Measurements from ENCODE around the gene STH. TPM values are rescaled to one million over a fixed set of nuclear protein-coding genes. Genes with fewer than 3 reads are reported as not detected.

Gene STH
- total and polyA plus RNA-seq, 10 of the 15 experiments (the other 5 are each of a cell fraction or from before 2014, with no cell fraction given) = not detected

DNA sequence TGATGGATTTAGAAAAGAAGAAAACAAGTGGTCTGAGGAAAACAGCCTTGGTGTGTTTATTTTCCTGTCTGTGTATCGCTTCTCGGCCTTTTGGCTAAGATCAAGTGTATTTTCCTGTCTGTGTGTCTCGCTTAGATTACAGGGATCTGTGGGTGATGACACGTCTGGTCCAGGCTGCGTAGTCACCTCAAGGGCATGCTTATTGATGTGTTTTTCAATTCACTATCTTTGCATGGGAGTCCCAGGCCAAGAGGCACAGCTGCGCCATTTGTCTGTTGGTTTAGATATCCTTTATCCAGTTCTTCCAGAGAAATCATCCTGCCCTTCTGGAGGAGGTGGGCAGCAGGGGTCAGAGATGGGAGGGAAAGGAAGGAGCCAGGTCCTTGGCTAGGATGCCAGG is 47.1 kb upstream of the STH start:
- SMC1A ChIA-PET (ENCODE audit: uncharacterized antibody, unreplicated experiment) = no interaction called here
- H3K4me1 ChIP-seq (ENCODE audit: control insufficient read depth, insufficient read depth, low read length) = no peaks in the 10 kb centered on the region
- POLR2A ChIA-PET = no interaction called here
- WGBS (ENCODE audit: insufficient coverage, insufficient replicate concordance, low lambda C conversion rate, missing lambda C conversion rate) = 24% methylated on average over 6 of the region's 6 CpGs
- H3K9me3 ChIP-seq (replicated peaks; ENCODE audit: control insufficient read depth, insufficient read depth, low read length) = no peaks in the 10 kb centered on the region
- H3K4me3 ChIP-seq = no peak overlapping the region
- CTCF ChIA-PET = no interaction called here
- peaks cover 0 to 3% of the 10 kb centered on the region in 2 experiments; a peak in 3 of 4 replicates for H3K27me3 ChIP-seq (replicated peaks in 1 of 2; ENCODE audit: control insufficient read depth in 2 of 2, insufficient read depth in 2 of 2, low read length in 1 of 2)
- DNase-seq (ENCODE audit: low read depth, low spot score) (no peak), ATAC-seq (no peak), FAIRE-seq (no peak)
- no TSS peak for BruUV-seq (replicated peaks)
- H4K20me1 ChIP-seq (ENCODE audit: control insufficient read depth, insufficient read depth) = no peaks in the 10 kb centered on the region
- RAD21 ChIA-PET (ENCODE audit: unreplicated experiment) = no interaction called here
- H3K79me2 ChIP-seq (ENCODE audit: control insufficient read depth, insufficient read depth, low read length) = no peaks in the 10 kb centered on the region
- no peak overlapping the region for H3K9ac ChIP-seq (ENCODE audit: control insufficient read depth, insufficient read depth, low read length)
- in situ Hi-C loops (cut with MboI) = no loop called here
- intact Hi-C loops (cut with micrococcal nuclease; ENCODE audit: unreplicated experiment) = no loop called here
- H2AFZ ChIP-seq (ENCODE audit: control insufficient read depth, low read depth, low read length) = no peak overlapping the region
- no peak overlapping the region for H3K4me2 ChIP-seq (ENCODE audit: control insufficient read depth, insufficient read depth)
- H3K27ac ChIP-seq (ENCODE audit: control insufficient read depth, insufficient read depth) = no peak overlapping the region
- no peaks in the 10 kb centered on the region for H3K36me3 ChIP-seq (ENCODE audit: control insufficient read depth in 2 of 2, insufficient read depth in 2 of 2, low read length in 1 of 2)
- TF ChIP-seq TCF12 (IDR thresholded peaks at IDR 0.05; ENCODE audit: low read depth, low read length) (no peak), STAT3 (IDR thresholded peaks at IDR 0.05; ENCODE audit: low read depth, low read length) (no peak), PML (IDR thresholded peaks at IDR 0.05; ENCODE audit: low read length) (no peak), RFX5 (IDR thresholded peaks at IDR 0.05; ENCODE audit: low read depth, low read length) (no peak), CEBPB (IDR thresholded peaks at IDR 0.05; ENCODE audit: borderline replicate concordance in 1 of 2, low read depth in 2 of 2, low read length in 2 of 2) (no peak), ZNF384 (IDR thresholded peaks at IDR 0.05; ENCODE audit: borderline replicate concordance, low read depth, low read length) (no peak), SMAD5 (IDR thresholded peaks at IDR 0.05; ENCODE audit: low read depth) (no peak), FOS (IDR thresholded peaks at IDR 0.05; ENCODE audit: borderline replicate concordance, extremely low read depth, insufficient read length) (no peak), ATF7 (IDR thresholded peaks at IDR 0.05; ENCODE audit: low read depth) (no peak), SUPT20H (IDR thresholded peaks at IDR 0.05; ENCODE audit: borderline replicate concordance, control insufficient read depth, low read depth, low read length) (no peak), MTA2 (IDR thresholded peaks at IDR 0.05; ENCODE audit: low read depth) (no peak)
- TF ChIP-seq, protein P1, sequence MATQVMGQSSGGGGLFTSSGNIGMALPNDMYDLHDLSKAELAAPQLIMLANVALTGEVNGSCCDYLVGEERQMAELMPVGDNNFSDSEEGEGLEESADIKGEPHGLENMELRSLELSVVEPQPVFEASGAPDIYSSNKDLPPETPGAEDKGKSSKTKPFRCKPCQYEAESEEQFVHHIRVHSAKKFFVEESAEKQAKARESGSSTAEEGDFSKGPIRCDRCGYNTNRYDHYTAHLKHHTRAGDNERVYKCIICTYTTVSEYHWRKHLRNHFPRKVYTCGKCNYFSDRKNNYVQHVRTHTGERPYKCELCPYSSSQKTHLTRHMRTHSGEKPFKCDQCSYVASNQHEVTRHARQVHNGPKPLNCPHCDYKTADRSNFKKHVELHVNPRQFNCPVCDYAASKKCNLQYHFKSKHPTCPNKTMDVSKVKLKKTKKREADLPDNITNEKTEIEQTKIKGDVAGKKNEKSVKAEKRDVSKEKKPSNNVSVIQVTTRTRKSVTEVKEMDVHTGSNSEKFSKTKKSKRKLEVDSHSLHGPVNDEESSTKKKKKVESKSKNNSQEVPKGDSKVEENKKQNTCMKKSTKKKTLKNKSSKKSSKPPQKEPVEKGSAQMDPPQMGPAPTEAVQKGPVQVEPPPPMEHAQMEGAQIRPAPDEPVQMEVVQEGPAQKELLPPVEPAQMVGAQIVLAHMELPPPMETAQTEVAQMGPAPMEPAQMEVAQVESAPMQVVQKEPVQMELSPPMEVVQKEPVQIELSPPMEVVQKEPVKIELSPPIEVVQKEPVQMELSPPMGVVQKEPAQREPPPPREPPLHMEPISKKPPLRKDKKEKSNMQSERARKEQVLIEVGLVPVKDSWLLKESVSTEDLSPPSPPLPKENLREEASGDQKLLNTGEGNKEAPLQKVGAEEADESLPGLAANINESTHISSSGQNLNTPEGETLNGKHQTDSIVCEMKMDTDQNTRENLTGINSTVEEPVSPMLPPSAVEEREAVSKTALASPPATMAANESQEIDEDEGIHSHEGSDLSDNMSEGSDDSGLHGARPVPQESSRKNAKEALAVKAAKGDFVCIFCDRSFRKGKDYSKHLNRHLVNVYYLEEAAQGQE (IDR thresholded peaks at IDR 0.05; ENCODE audit: low read depth, low read length) = no peak
- TF ChIP-seq, protein P2, sequence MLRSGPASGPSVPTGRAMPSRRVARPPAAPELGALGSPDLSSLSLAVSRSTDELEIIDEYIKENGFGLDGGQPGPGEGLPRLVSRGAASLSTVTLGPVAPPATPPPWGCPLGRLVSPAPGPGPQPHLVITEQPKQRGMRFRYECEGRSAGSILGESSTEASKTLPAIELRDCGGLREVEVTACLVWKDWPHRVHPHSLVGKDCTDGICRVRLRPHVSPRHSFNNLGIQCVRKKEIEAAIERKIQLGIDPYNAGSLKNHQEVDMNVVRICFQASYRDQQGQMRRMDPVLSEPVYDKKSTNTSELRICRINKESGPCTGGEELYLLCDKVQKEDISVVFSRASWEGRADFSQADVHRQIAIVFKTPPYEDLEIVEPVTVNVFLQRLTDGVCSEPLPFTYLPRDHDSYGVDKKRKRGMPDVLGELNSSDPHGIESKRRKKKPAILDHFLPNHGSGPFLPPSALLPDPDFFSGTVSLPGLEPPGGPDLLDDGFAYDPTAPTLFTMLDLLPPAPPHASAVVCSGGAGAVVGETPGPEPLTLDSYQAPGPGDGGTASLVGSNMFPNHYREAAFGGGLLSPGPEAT (IDR thresholded peaks at IDR 0.05; ENCODE audit: low read depth) = no peak
- TF ChIP-seq, protein P3, sequence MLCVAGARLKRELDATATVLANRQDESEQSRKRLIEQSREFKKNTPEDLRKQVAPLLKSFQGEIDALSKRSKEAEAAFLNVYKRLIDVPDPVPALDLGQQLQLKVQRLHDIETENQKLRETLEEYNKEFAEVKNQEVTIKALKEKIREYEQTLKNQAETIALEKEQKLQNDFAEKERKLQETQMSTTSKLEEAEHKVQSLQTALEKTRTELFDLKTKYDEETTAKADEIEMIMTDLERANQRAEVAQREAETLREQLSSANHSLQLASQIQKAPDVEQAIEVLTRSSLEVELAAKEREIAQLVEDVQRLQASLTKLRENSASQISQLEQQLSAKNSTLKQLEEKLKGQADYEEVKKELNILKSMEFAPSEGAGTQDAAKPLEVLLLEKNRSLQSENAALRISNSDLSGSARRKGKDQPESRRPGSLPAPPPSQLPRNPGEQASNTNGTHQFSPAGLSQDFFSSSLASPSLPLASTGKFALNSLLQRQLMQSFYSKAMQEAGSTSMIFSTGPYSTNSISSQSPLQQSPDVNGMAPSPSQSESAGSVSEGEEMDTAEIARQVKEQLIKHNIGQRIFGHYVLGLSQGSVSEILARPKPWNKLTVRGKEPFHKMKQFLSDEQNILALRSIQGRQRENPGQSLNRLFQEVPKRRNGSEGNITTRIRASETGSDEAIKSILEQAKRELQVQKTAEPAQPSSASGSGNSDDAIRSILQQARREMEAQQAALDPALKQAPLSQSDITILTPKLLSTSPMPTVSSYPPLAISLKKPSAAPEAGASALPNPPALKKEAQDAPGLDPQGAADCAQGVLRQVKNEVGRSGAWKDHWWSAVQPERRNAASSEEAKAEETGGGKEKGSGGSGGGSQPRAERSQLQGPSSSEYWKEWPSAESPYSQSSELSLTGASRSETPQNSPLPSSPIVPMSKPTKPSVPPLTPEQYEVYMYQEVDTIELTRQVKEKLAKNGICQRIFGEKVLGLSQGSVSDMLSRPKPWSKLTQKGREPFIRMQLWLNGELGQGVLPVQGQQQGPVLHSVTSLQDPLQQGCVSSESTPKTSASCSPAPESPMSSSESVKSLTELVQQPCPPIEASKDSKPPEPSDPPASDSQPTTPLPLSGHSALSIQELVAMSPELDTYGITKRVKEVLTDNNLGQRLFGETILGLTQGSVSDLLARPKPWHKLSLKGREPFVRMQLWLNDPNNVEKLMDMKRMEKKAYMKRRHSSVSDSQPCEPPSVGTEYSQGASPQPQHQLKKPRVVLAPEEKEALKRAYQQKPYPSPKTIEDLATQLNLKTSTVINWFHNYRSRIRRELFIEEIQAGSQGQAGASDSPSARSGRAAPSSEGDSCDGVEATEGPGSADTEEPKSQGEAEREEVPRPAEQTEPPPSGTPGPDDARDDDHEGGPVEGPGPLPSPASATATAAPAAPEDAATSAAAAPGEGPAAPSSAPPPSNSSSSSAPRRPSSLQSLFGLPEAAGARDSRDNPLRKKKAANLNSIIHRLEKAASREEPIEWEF (IDR thresholded peaks at IDR 0.05; ENCODE audit: insufficient replicate concordance, low read depth, low read length) = no peak

Data from GM12878 (cell line).